ENCODE data around the gene RBM12.

GRCh38 chr20:35637276-35637675 lies 27.4 kb downstream of the RBM12 start:
- TF ChIP-seq, protein P1, sequence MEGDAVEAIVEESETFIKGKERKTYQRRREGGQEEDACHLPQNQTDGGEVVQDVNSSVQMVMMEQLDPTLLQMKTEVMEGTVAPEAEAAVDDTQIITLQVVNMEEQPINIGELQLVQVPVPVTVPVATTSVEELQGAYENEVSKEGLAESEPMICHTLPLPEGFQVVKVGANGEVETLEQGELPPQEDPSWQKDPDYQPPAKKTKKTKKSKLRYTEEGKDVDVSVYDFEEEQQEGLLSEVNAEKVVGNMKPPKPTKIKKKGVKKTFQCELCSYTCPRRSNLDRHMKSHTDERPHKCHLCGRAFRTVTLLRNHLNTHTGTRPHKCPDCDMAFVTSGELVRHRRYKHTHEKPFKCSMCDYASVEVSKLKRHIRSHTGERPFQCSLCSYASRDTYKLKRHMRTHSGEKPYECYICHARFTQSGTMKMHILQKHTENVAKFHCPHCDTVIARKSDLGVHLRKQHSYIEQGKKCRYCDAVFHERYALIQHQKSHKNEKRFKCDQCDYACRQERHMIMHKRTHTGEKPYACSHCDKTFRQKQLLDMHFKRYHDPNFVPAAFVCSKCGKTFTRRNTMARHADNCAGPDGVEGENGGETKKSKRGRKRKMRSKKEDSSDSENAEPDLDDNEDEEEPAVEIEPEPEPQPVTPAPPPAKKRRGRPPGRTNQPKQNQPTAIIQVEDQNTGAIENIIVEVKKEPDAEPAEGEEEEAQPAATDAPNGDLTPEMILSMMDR (IDR thresholded peaks at IDR 0.05): no peak
- no peak for TF ChIP-seq POLR2A (IDR thresholded peaks at IDR 0.05)

All from right lobe of liver (tissue), 4 donors.